Parathyroid adenoma (tissue), 2 donors: Measurements from ENCODE around the gene UTP25.

Source experiments
- H2AFZ ChIP-seq: fragments of 300-600 bp; sonication (generic); one replicate; pipeline ENCODE4 v1.7.0; 2017; ENCODE audit warnings: antibody characterized with exemption, mild to moderate bottlenecking
- H3K27ac ChIP-seq: fragments of 300-600 bp; sonication (generic); one replicate; pipeline ENCODE4 v1.7.0; 2017
- H3K27me3 ChIP-seq: fragments of 300-600 bp; sonication (generic); one replicate; pipeline ENCODE4 v1.7.0; 2017; ENCODE audit warnings: low read length; ENCODE audit not compliant: control insufficient read depth, insufficient read depth
- H3K36me3 ChIP-seq: fragments of 300-600 bp; sonication (generic); one replicate; pipeline ENCODE4 v1.7.0; 2017; ENCODE audit warnings: low read length; ENCODE audit not compliant: control insufficient read depth, insufficient read depth
- H3K4me1 ChIP-seq: fragments of 300-600 bp; sonication (generic); one replicate; pipeline ENCODE4 v1.7.0; 2017; ENCODE audit warnings: control low read depth
- H3K4me2 ChIP-seq: fragments of 300-600 bp; sonication (generic); one replicate; pipeline ENCODE4 v1.7.0; 2017; ENCODE audit warnings: low read length
- H3K4me3 ChIP-seq: fragments of 300-600 bp; sonication (generic); one replicate; pipeline ENCODE4 v1.7.0; 2017; ENCODE audit warnings: low read depth, low read length
- H3K79me2 ChIP-seq: fragments of 300-600 bp; sonication (generic); one replicate; pipeline ENCODE4 v1.7.0; 2017; ENCODE audit warnings: control low read depth
- H3K9ac ChIP-seq: fragments of 300-600 bp; sonication (generic); one replicate; pipeline ENCODE4 v1.7.0; 2017; ENCODE audit warnings: mild to moderate bottlenecking
- H3K9me3 ChIP-seq: fragments of 300-600 bp; sonication (generic); one replicate; pipeline ENCODE4 v1.7.0; 2017; ENCODE audit warnings: low read length; ENCODE audit not compliant: control insufficient read depth
- TF ChIP-seq, protein P1 (sequence below): fragments of 300-600 bp; sonication (generic); IDR thresholded peaks from one replicate; pipeline ENCODE4 v1.7.0; 2017; ENCODE audit warnings: antibody characterized with exemption, mild to moderate bottlenecking
- donor health status: primary hyperparathyroidism.

The UTP25 gene

DNA sequence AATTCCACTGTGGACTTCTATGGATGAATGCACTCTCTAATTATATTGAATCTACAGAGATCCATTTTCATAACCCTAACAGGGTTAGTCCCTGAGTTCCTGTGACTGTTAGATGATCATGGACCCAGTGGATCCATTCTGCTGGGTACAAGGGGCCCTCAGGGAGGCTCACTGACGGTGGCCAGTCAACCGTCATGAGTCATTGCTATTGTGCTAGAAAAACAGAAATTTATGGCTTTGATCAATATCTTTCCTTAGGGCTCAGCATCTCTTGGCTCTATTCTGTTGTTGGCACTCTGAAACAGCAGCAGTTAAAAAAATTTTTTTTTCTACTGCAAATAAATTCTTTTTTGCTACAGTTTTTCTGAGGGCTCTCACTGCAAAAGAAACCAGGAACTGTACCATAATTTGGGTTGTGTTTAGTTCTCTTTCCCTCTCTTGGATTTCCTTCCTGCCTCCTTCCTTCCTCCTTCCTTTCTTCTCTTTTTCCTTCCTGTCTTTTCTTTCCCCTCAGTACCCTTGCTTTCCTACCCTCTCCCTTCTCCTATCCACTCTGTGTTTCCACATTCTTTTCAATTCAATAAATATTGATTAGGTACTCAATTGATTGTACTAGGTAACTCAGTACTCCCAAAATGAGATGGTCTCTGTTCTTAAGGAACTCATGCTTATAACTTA lies 49.5 kb downstream of the UTP25 start:
- H2AFZ ChIP-seq: no peak overlapping the region
- no peaks in the 10 kb centered on the region for H3K36me3 ChIP-seq
- H3K9ac ChIP-seq: no peak overlapping the region
- no peaks in the 10 kb centered on the region for H3K79me2 ChIP-seq
- TF ChIP-seq, protein P1, sequence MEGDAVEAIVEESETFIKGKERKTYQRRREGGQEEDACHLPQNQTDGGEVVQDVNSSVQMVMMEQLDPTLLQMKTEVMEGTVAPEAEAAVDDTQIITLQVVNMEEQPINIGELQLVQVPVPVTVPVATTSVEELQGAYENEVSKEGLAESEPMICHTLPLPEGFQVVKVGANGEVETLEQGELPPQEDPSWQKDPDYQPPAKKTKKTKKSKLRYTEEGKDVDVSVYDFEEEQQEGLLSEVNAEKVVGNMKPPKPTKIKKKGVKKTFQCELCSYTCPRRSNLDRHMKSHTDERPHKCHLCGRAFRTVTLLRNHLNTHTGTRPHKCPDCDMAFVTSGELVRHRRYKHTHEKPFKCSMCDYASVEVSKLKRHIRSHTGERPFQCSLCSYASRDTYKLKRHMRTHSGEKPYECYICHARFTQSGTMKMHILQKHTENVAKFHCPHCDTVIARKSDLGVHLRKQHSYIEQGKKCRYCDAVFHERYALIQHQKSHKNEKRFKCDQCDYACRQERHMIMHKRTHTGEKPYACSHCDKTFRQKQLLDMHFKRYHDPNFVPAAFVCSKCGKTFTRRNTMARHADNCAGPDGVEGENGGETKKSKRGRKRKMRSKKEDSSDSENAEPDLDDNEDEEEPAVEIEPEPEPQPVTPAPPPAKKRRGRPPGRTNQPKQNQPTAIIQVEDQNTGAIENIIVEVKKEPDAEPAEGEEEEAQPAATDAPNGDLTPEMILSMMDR: no peak
- H3K4me2 ChIP-seq: no peak overlapping the region
- H3K4me1 ChIP-seq: no peaks in the 10 kb centered on the region
- H3K4me3 ChIP-seq: no peak overlapping the region
- no peaks in the 10 kb centered on the region for H3K9me3 ChIP-seq
- H3K27ac ChIP-seq: no peak overlapping the region
- no peaks in the 10 kb centered on the region for H3K27me3 ChIP-seq

DNA sequence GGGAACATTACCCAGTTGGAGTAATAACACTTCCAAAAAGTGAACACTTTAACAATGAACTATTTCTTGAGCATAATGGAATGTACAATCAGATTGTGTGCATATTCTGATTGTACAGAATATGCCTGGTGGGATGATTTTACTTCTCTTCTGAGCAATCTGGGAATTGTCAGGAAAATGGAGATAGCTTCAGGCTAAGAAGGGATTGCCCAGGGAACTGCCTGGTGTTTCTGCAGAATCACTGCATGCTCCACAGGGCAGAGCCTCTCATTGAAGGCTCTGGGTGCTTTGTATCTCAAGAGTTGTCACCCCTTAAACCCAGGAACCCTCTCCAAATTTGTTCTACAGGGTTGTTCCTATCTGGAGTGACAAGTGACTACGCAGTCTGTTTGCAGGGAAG lies 51.2 kb downstream of the UTP25 start:
- TF ChIP-seq, protein P1: no peak
- Histone ChIP-seq H2AFZ (no peak overlapping the region), H3K4me2 (no peak overlapping the region), H3K27me3 (no peaks in the 10 kb centered on the region), H3K9ac (no peak overlapping the region), H3K4me3 (no peak overlapping the region), H3K79me2 (no peaks in the 10 kb centered on the region), H3K9me3 (no peaks in the 10 kb centered on the region), H3K4me1 (no peaks in the 10 kb centered on the region), H3K36me3 (no peaks in the 10 kb centered on the region), H3K27ac (no peak overlapping the region)

DNA sequence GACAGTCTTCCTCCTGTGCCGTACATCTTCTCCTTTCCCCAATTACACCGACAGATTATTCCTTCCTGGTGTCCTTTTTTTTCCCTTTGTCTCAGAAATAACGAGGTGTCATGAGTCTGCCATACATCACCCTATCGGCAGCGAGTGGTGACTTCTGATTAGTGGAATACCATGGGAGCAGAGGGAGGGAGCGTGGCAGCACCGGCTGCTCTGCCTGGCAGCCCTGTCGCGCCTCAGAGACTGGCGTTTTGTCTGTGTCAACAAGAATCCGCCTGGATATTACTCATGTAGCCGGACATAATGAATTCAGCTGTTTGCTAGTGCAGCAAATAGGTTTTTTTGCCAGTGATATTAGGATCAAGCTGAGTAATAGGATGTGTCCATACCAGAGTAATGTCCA lies 51.8 kb downstream of the UTP25 start:
- Histone ChIP-seq H3K36me3 (no peaks in the 10 kb centered on the region), H3K4me3 (no peak overlapping the region), H3K4me1 (no peaks in the 10 kb centered on the region), H3K27ac (no peak overlapping the region), H3K79me2 (no peaks in the 10 kb centered on the region), H3K27me3 (no peaks in the 10 kb centered on the region), H3K9ac (no peak overlapping the region), H3K9me3 (no peaks in the 10 kb centered on the region), H3K4me2 (no peak overlapping the region), H2AFZ (no peak overlapping the region)
- TF ChIP-seq, protein P1: no peak

DNA sequence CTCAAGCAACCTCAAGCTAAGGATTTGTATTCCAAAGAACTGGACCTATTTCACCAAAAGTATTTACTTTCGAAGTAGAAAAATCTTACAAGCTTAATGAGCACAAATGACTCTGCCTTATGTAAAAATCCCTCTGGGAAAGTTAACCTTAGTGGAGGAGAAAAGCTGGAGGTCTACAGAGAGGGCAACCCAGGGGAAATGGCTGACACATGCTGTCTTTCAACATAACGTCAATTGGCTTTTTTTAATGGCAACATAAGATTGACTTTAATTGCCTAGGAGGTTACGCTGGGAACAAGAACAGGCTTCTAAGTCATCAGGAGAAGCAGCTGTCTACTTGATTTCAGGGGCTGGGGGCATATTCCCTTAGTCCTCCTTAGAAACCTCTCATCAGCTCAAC lies 52.3 kb downstream of the UTP25 start:
- H3K27ac ChIP-seq: no peak overlapping the region

More for the DNA sequence above, 52.3 kb downstream of the UTP25 start:
- no peaks in the 10 kb centered on the region for H3K27me3 ChIP-seq
- H3K4me1 ChIP-seq: no peaks in the 10 kb centered on the region
- no peaks in the 10 kb centered on the region for H3K36me3 ChIP-seq
- H3K9ac ChIP-seq: no peak overlapping the region
- H3K9me3 ChIP-seq: no peaks in the 10 kb centered on the region
- no peak overlapping the region for H3K4me2 ChIP-seq
- H3K79me2 ChIP-seq: no peaks in the 10 kb centered on the region
- TF ChIP-seq, protein P1: no peak
- no peak overlapping the region for H3K4me3 ChIP-seq
- H2AFZ ChIP-seq: no peak overlapping the region
